ENCODE results near the gene TTC1. TPM values are rescaled to one million over a fixed set of nuclear protein-coding genes. Genes with fewer than 3 reads are reported as not detected.

TTC1 gene
- polyA plus RNA-seq, 1 of the 3 experiments (the other 2 are of a cell fraction), result 37.0 TPM

GRCh38 chr5:160029004-160029403, 20.1 kb downstream of the TTC1 start:
- H3K4me1 ChIP-seq (ENCODE audit: control insufficient read depth in 1 of 2, insufficient read depth in 2 of 2, low read depth in 1 of 2, low read length in 1 of 2), result peaks cover 7 to 8% of the 10 kb centered on the region in 2 experiments; a peak in 3 of 4 replicates
- H3K9me3 ChIP-seq, result no peaks in the 10 kb centered on the region
- no peaks in the 10 kb centered on the region; the same call in 1 of the 2 replicates for H4K20me1 ChIP-seq (ENCODE audit: insufficient read depth)
- peaks cover 59% of the 10 kb centered on the region for H3K79me2 ChIP-seq (ENCODE audit: insufficient read depth)
- H3K27me3 ChIP-seq (ENCODE audit: insufficient read depth), result no peaks in the 10 kb centered on the region
- no peak for DNase-seq
- no peak overlapping the region for H2AFZ ChIP-seq (ENCODE audit: low read depth)
- POLR2A ChIA-PET, result no interaction called here
- no peak overlapping the region for H3K27ac ChIP-seq (ENCODE audit: low read depth in 2 of 2, low read length in 1 of 2)
- H3K9me2 ChIP-seq, result no peaks in the 10 kb centered on the region
- TF ChIP-seq FOSL2 (IDR thresholded peaks at IDR 0.05; ENCODE audit: borderline replicate concordance, low read depth), result no peak
- no peak for TF ChIP-seq USF1 (IDR thresholded peaks at IDR 0.05; ENCODE audit: borderline replicate concordance, low read depth)
- TF ChIP-seq JUND (IDR thresholded peaks at IDR 0.05), result no peak
- no peak for TF ChIP-seq GATA2 (CRISPR knock-in tag; IDR thresholded peaks at IDR 0.05)
- no peak for TF ChIP-seq USF2 (IDR thresholded peaks at IDR 0.05; ENCODE audit: borderline replicate concordance, low read depth, low read length)
- no peak overlapping the region for H3K9ac ChIP-seq
- H3F3A ChIP-seq (replicated peaks; ENCODE audit: insufficient read depth), result no peaks in the 10 kb centered on the region
- H3K4me2 ChIP-seq, result no peak overlapping the region
- no peak overlapping the region for H3K4me3 ChIP-seq (ENCODE audit: low read depth in 2 of 2, low read length in 1 of 2)
- H3K36me3 ChIP-seq (replicated peaks in 1 of 2; ENCODE audit: control insufficient read depth in 1 of 2, insufficient read depth in 2 of 2, low read length in 1 of 2), result peaks cover 17 to 35% of the 10 kb centered on the region in 2 experiments
- CTCF ChIA-PET, result no interaction called here
- WGBS (ENCODE audit: low lambda C conversion rate), result 100% methylated on average over 1 of the region's 1 CpG

DNA sequence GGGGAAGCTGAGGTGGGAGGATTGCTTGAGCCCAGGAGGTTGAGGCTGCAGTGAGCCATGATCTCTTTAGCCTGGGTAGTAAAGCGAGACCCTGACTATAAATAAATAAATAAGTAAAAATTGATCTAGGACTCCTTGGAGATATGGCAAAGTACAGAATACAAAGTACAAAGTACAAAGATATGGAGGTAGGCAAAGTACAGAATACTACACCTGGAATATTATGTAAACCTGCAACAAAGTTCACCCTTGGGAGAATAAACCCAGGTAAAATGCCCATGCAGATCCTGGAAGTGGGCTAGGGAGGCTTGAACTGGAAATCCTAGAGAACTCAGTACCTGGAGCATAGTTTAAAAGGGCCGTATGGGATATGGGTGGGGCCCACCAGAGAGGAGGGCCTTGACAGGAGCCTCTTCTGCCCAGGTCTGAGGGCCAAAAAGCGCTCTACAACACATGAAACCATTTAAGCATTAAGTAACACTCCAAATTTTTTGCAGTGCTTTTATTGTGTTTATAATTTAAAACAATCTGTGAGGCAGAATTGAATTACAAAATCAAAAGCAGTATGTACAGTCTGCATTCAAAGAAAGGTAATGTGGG, 20.7 kb downstream of the TTC1 start:
- peaks cover 53% of the 10 kb centered on the region for H3K79me2 ChIP-seq (ENCODE audit: insufficient read depth)
- DNase-seq, result no peak
- H3K27ac ChIP-seq (ENCODE audit: low read depth in 2 of 2, low read length in 1 of 2), result peak overlapping the region in 1 of 2 experiments; percentile 67; a peak in 1 of 4 replicates
- peaks cover 7 to 8% of the 10 kb centered on the region in 2 experiments; a peak in 3 of 4 replicates for H3K4me1 ChIP-seq (ENCODE audit: control insufficient read depth in 1 of 2, insufficient read depth in 2 of 2, low read depth in 1 of 2, low read length in 1 of 2)
- H3K4me3 ChIP-seq (ENCODE audit: low read depth in 2 of 2, low read length in 1 of 2), result no peak overlapping the region
- H3K36me3 ChIP-seq (replicated peaks in 1 of 2; ENCODE audit: control insufficient read depth in 1 of 2, insufficient read depth in 2 of 2, low read length in 1 of 2), result peaks cover 19 to 33% of the 10 kb centered on the region in 2 experiments
- CTCF ChIA-PET, result interaction anchor here (2.6 to 3.2 kb wide), 2 partner anchors 8 to 316 kb away, joined by 11 to 25 read pairs; no protein-coding TSS in a partner anchor
- no peaks in the 10 kb centered on the region; the same call in 1 of the 2 replicates for H4K20me1 ChIP-seq (ENCODE audit: insufficient read depth)
- no peaks in the 10 kb centered on the region for H3K9me2 ChIP-seq
- no peaks in the 10 kb centered on the region for H3F3A ChIP-seq (replicated peaks; ENCODE audit: insufficient read depth)
- no peak overlapping the region for H3K9ac ChIP-seq
- POLR2A ChIA-PET, result no interaction called here
- H3K9me3 ChIP-seq, result no peaks in the 10 kb centered on the region
- no peaks in the 10 kb centered on the region for H3K27me3 ChIP-seq (ENCODE audit: insufficient read depth)
- H3K4me2 ChIP-seq, result no peak overlapping the region
- 83% methylated on average over 3 of the region's 3 CpGs for WGBS (ENCODE audit: low lambda C conversion rate)
- H2AFZ ChIP-seq (ENCODE audit: low read depth), result no peak overlapping the region
- TF ChIP-seq SMC3 (IDR thresholded peaks at IDR 0.05; ENCODE audit: low read depth, low read length), result no peak
- TF ChIP-seq GATA2 (CRISPR knock-in tag; IDR thresholded peaks at IDR 0.05), result no peak
- TF ChIP-seq CHD2 (IDR thresholded peaks at IDR 0.05; ENCODE audit: low read length, partially characterized antibody), result no peak
- TF ChIP-seq ZBTB33 (IDR thresholded peaks at IDR 0.05; ENCODE audit: borderline replicate concordance, low read depth), result no peak
- no peak for TF ChIP-seq CTCF (IDR thresholded peaks at IDR 0.05)
- TF ChIP-seq JUND (IDR thresholded peaks at IDR 0.05), result no peak
- no peak for TF ChIP-seq TEAD4 (IDR thresholded peaks at IDR 0.05; ENCODE audit: borderline replicate concordance, insufficient read depth)
- TF ChIP-seq POLR2AphosphoS5 (IDR thresholded peaks at IDR 0.05; ENCODE audit: low read depth, low read length), result no peak
- no peak for TF ChIP-seq NRF1 (IDR thresholded peaks at IDR 0.05; ENCODE audit: low read depth, low read length)
- no peak for TF ChIP-seq EZH2phosphoT487 (IDR thresholded peaks at IDR 0.05; ENCODE audit: borderline replicate concordance, low read depth)
- no peak for TF ChIP-seq EP300 (IDR thresholded peaks at IDR 0.05; ENCODE audit: borderline replicate concordance in 1 of 2, low read depth in 1 of 2, low read length in 1 of 2)
- TF ChIP-seq RAD21 (IDR thresholded peaks at IDR 0.05; ENCODE audit: low read length), result no peak
- no peak for TF ChIP-seq GABPA (IDR thresholded peaks at IDR 0.05; ENCODE audit: low read depth)
- TF ChIP-seq RCOR1 (IDR thresholded peaks at IDR 0.05; ENCODE audit: low read length), result no peak
- no peak for TF ChIP-seq TCF12 (IDR thresholded peaks at IDR 0.05)
- TF ChIP-seq, protein P1, sequence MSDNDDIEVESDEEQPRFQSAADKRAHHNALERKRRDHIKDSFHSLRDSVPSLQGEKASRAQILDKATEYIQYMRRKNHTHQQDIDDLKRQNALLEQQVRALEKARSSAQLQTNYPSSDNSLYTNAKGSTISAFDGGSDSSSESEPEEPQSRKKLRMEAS (IDR thresholded peaks at IDR 0.05; ENCODE audit: low read depth), result no peak
- no peak for TF ChIP-seq ELF1 (IDR thresholded peaks at IDR 0.05)

Data from SK-N-SH (cell line).